M059J (cell line): ENCODE data around the gene PNMA6F. TPM values are rescaled to one million over a fixed set of nuclear protein-coding genes. Genes with fewer than 3 reads are reported as not detected.
A peak's percentile ranks its signal among the peaks of the same experiment; 100 is the strongest.
"Not testable (repeated sequence)": the region's sequence is repeated elsewhere in the genome, so short reads cannot be mapped to it uniquely, and the experiment has no call there.

ENCODE experiments used
- DNase-seq: peaks from one replicate; pipeline ENCODE4 v3.0.0-alpha.2; 2012; ENCODE audit warnings: low read depth
- total RNA-seq: library from RNA; depleted of rRNA; stranded (reverse); fragments of >200 nt; shearing (Covaris generic); gene quantifications from 2 replicates; pipeline ENCODE4 v1.2.3, GENCODE V29; 2014

Gene PNMA6F
- total RNA-seq, 1 experiment from 2014 or later, result not detected

DNA sequence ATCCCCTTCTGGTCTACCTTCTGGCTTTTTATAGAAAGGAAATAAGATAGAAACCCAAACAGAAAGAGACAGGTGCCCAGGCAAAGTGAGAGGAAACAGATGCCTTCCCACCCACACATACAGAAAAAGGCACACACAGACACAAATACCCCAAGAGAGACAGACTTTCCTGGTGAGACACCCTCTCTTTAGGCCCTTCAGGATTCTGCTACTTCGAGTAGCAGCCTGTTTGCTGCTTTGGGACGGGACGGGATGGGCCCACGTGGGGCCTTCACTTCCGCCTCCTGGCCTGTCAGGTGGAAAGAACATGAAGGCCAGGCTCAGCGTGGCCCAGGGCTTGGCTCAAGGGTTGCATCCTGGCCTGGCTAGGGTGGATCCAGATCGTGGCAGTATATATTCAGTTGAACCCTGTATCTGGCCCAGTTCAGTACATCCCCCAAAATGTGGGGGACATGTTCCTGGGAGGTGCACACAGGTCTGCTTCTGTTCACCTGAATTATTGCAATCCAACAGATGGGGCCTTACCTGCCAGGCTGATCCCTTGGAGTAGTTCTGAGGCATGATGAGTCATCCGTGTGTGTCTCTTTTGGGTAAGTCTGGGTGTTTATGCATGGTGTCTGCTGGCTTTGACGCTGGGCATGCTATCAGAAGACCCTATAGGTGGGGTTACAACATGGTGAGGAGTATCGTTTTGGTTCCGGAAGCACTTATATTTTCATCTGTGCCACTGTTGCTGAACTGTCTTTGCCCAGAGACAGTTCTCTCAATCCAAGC lies 14.7 kb upstream of the PNMA6F start:
- no peak for DNase-seq

- DNase-seq, result no peak
These were observed 13.2 kb upstream of the PNMA6F start for GRCh38 chrX:153334654-153335295.

- DNase-seq, result peak; percentile 83
These were observed 12.5 kb upstream of the PNMA6F start, which contains the start of gene ZNF275 for GRCh38 chrX:153333821-153334653. ZNF275 (plus strand) TSS chrX:153334153; CDS start chrX:153336680, 2,527 bp downstream.

GRCh38 chrX:153333266-153333665 lies 11.7 kb upstream of the PNMA6F start:
- DNase-seq, result no peak

DNA sequence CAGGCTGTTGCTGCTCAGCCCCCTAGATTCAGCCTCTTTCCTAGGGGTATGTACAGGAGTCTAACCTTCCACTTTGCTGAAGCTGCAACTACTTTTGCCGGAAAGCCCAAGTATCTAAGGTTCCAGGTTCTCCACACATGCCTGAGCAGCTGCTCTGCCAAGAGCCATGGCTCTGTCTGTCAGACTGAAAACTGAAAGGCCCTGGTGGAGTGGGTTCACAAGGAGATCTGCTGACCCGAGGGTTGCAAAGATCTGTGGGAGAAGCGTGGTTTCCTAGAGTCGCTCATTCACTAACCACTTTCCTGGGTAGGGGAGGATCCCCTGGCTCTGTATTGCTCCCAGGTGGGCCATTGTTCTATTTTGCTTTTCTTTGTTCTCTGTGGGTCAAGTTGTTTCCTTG lies 6.0 kb upstream of the PNMA6F start:
- no peak for DNase-seq

GRCh38 chrX:153320555-153321184 lies 897 bp downstream of the PNMA6F start:
- DNase-seq, result no peak

- DNase-seq, result not testable (repeated sequence)
These were observed 1.5 kb downstream of the PNMA6F start for GRCh38 chrX:153320047-153320443.

DNA sequence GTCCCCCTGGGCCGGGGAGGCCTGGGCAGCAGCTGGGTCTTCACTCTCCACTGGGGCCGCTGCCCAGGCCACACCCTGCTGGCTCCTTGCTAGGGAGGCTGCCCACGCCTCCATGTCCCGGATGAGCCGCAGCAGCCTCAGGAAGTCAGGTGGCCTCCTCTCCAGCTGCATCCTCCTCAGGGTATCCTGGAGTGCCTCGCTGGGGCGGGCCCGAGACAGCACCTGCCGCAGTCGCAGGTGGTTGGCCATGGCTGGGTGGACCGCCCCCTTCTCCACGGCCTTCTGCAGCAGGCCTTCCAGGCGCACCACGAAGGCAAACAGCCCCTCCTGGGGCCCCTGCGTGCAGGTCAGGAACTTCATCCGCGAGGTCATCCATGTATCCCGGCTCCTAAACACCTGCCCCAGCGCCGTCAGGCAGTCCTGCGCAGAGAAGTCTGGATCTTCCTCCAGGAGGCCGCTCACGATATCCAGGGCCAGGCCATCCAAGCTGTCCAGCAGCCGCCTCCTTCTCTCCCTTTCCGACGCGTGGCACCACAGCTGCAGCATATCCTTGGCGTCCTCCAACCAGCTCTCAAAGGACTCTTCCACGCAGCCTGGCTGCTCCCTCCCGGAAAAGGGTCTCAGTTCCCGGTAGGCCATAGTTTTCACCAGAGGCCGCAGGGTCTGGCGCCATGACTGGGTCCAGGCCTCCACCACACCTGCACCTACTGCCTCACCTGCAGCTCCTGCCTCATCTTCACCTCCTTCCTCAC lies 2.1 kb downstream of the PNMA6F start:
- DNase-seq, result no peak

DNA sequence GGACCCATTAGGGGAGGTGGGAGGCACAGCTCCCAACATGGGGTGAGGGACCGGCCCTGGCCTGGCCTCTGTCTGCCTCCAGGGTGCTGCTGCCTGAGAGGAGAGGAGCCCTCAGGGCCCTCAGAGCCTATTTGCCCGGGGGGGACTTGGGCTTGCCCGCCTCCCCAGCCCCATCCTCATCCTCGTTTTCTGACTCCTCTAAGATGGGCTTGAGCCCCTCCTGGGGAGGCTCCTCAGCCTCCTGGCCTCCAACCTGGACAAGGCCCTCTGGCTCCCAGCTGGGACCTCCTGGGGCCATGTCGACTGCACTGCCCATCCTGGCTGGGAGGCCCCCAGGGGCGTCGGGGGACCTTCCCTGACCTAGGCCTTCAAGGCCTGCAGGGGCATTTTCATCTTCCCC lies 2.8 kb downstream of the PNMA6F start:
- DNase-seq, result no peak

GRCh38 chrX:153317996-153318722 lies 3.4 kb downstream of the PNMA6F start:
- no peak for DNase-seq

DNA sequence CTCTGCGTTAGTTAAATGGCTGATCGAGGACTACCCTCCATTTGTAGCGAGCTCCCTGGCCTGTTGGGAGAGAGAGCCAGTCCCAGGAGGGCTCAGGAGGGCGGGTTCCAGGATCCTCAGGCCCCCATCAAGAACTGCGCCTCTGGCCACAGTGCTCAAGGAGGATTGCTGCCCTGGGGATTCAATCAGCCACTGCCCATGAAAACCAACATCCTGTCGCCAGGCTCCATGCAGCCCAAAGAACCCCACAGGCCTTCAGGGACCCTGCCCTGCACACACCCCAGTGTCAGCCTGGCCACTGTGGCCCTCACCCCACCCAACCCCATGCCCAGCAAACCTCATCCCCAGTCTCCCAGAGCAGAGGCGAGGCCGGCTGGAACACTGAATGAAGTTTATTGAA lies 4.3 kb downstream of the PNMA6F start:
- DNase-seq, result no peak

DNA sequence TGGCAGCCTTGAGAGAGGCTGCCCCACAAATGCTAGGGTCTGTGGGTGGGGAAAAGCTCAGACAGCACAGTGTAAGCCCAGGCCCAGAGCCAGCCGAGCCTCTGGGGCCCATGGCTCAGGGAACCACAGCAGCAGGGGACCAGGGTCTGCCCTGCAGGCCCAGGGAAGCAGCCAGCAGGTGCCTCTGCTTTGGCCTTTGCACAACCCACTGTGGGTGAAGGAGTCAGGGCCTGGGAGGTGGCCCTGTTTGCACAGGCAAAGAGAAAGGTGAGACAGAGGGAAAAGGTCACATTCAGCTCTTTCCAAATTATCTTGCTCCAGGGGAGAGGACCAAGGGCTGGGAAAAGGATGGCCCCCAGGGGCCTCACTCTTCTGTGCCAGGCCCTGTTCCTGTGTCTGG lies 8.7 kb downstream of the PNMA6F start:
- DNase-seq, result no peak

DNA sequence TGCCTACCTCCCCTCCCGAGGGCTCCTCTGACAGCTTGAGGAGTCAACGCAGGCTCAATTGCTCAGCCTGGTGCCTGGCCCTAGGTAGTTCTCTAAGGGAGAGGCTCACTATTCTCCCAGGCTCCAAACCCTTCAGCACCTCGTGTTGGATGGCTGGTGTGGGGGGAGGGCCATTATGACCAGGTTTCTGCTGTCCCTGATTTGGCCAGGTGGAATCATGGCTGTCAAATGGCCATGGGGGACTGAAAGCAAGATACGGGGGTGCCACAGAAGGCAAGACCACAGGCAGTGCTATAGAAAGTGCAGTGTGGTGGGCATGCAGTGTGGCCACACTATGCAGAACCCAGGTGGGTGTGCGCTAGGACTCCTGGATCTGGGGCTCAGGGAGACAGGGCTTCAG lies 9.5 kb downstream of the PNMA6F start:
- no peak for DNase-seq

DNA sequence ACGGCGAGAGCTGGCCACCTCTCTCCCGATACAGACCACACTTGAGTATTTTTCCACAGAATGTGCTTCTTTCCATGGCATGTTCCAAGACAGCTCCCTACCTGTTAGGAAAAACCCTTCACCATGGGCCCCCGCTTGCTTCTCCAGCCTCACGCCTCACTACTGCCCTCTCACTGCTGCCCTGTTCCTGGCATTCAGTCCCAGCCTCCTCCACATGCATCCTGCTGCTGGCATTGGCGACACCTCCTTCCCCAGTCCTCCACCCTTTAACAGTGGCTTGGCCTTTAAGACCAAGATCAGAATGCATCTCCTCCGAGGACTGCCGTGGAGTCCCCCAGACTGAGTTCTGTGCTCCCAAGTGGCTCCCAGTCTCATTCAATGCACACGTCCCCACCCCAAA lies 10.7 kb downstream of the PNMA6F start:
- no peak for DNase-seq

DNA sequence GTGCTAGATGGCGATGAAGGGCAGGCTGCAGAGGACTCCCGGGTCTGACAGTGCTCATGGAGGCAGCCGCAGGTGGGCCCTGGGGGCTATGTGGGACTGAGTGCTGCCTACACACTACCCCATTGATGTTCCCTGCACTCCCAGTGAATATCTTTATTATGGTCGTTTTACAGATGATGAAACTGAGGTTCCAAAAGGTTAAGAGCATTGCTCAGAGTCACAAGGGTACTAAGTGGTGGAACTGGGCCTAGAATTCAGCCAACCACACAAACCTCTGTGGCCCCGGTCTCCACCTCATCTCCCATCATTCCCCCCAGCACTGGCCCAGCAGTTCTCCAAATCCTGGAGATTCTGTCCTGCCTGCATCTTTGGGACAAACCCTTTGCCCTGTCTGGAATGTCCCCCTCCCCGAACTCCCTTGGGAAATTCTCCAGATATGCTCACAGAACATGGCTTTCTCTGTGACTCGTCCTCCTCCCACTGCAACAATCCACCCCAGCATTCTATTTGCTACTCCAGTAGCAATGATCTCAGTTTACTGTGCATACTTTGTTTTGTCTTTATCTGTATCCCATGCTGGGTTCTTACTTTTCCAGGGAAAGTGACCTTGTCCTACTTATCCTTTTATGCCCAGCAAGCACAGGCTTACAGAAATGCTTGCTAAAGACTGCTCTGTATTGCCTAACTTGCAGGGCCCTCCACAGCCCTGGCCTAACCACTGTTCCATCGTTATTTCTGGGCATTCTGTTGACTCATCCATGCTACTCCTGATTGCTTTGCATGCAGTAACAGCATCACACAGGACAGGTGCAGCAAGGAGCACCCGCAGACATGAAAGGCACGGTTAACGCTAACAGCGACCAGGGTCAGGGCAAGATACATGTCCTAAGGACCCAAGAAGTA lies 14.0 kb downstream of the PNMA6F start:
- DNase-seq, result no peak

- DNase-seq, result no peak
These were observed 14.9 kb downstream of the PNMA6F start for GRCh38 chrX:153306527-153307115.

DNA sequence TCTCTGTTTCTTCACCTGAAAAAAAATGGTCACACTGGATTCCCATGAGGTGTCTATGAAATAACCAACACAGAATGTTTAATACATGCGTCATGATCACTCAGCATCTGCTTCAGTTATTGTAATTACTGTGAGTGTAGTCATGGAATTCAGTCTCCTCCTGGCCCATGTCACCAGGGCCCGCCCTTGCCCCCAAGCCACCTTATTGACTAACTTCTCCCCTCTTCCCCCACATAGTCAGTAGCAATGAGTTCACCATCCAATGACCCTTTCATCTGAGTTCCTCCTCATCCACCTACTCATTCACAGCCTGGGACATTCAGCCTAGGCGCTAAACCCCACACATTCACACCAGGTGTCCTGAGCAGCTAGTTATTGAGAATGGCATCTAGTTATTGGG lies 15.6 kb downstream of the PNMA6F start:
- peak; percentile 41 for DNase-seq

GRCh38 chrX:153304988-153305736 lies 16.4 kb downstream of the PNMA6F start:
- no peak for DNase-seq
